H1 (cell line): ENCODE results near the gene ZSCAN21. TPM values are rescaled to one million over a fixed set of nuclear protein-coding genes. Genes with fewer than 3 reads are reported as not detected.

Experiments
- ASH2L ChIP-seq: fragments of 200-600, 300-600 bp; sonication (generic); IDR thresholded peaks from one replicate; pipeline ENCODE4 v1.7.1; 2017; ENCODE audit warnings: low read length
- ATF3 ChIP-seq: IDR thresholded peaks from 2 replicates; pipeline ENCODE4 v1.6.1; 2011; ENCODE audit warnings: low read depth, mild to moderate bottlenecking, low read length; ENCODE audit not compliant: insufficient read depth
- BACH1 ChIP-seq: IDR thresholded peaks from 2 replicates; pipeline ENCODE4 v1.6.1; 2012; ENCODE audit warnings: low read length, improper control_type of control experiment
- BRCA1 ChIP-seq: IDR thresholded peaks from 2 replicates; pipeline ENCODE4 v1.6.1; 2012; ENCODE audit warnings: low read depth, low read length, improper control_type of control experiment
- CHD1 ChIP-seq: IDR thresholded peaks from 2 replicates; pipeline ENCODE4 v1.6.1; 2012; ENCODE audit warnings: low read depth, low read length, improper control_type of control experiment
- CREB1 ChIP-seq: IDR thresholded peaks from 2 replicates; pipeline ENCODE4 v1.6.1; 2012; ENCODE audit warnings: inconsistent platforms
- EP300 ChIP-seq, 2 experiments: IDR thresholded peaks; 1 replicate in 1 of 2; 2 replicates in 1 of 2; pipeline ENCODE4 v1.6.1; 2011 to 2012; ENCODE audit warnings: low read depth in 2 of 2, low read length in 2 of 2, mild to moderate bottlenecking in 2 of 2, borderline replicate concordance in 1 of 2, inconsistent platforms in 1 of 2, moderate library complexity in 1 of 2
- GABPA ChIP-seq: IDR thresholded peaks from 2 replicates; pipeline ENCODE4 v1.6.1; 2011; ENCODE audit warnings: mild to moderate bottlenecking, low read length, moderate library complexity, borderline replicate concordance; ENCODE audit not compliant: insufficient read depth
- JUN ChIP-seq: IDR thresholded peaks from 2 replicates; pipeline ENCODE4 v1.6.1; 2011; ENCODE audit warnings: low read depth, mild to moderate bottlenecking, improper control_type of control experiment, low read length
- KDM1A ChIP-seq: fragments of 200-600, 300-600 bp; sonication (generic); IDR thresholded peaks from 2 replicates; pipeline ENCODE4 v1.7.1; 2016; ENCODE audit warnings: mild to moderate bottlenecking, low read length, borderline replicate concordance
- KDM5A ChIP-seq: fragments of 200-600 bp; IDR thresholded peaks from 2 replicates; pipeline ENCODE4 v1.7.1; 2012; ENCODE audit warnings: mild to moderate bottlenecking, low read length, inconsistent platforms, mixed read lengths
- MAFK ChIP-seq: IDR thresholded peaks from 2 replicates; pipeline ENCODE4 v1.6.1; 2012; ENCODE audit warnings: low read depth, mild to moderate bottlenecking, improper control_type of control experiment, low read length
- POLR2AphosphoS5 ChIP-seq: IDR thresholded peaks from 2 replicates; pipeline ENCODE4 v1.6.1; 2011; ENCODE audit warnings: low read depth, low read length
- RBBP5 ChIP-seq: IDR thresholded peaks from 2 replicates; pipeline ENCODE4 v1.7.1; 2012; ENCODE audit warnings: low read depth, mild to moderate bottlenecking, inconsistent platforms, low read length, moderate library complexity, borderline replicate concordance
- RFX5 ChIP-seq: IDR thresholded peaks from 2 replicates; pipeline ENCODE4 v1.6.1; 2011; ENCODE audit warnings: low read depth, low read length, improper control_type of control experiment, borderline replicate concordance
- RXRA ChIP-seq: IDR thresholded peaks from 2 replicates; pipeline ENCODE4 v1.6.1; 2011; ENCODE audit warnings: low read depth, mild to moderate bottlenecking, low read length, moderate library complexity; ENCODE audit not compliant: insufficient read depth
- SIN3A ChIP-seq, 2 experiments: IDR thresholded peaks in 1 of 2; conservative IDR thresholded peaks in 1 of 2; 2 replicates each; pipeline ENCODE4 v1.6.1; 2011 to 2012; ENCODE audit warnings: low read length in 2 of 2, improper control_type of control experiment in 1 of 2, low read depth in 1 of 2, mild to moderate bottlenecking in 1 of 2
- SIRT6 ChIP-seq: IDR thresholded peaks from one replicate; pipeline ENCODE4 v1.7.1; 2012; ENCODE audit warnings: low read length, inconsistent platforms
- SP1 ChIP-seq: IDR thresholded peaks from 2 replicates; pipeline ENCODE4 v1.6.1; 2011; ENCODE audit warnings: low read depth, low read length
- SP2 ChIP-seq: IDR thresholded peaks from 2 replicates; pipeline ENCODE4 v1.6.1; 2012; ENCODE audit warnings: mild to moderate bottlenecking, low read length, inconsistent platforms
- SUZ12 ChIP-seq: fragments of 200-600 bp; sonication (generic); IDR thresholded peaks from 2 replicates; pipeline ENCODE4 v1.6.1; 2012; ENCODE audit warnings: mild to moderate bottlenecking, inconsistent platforms, low read length, moderate library complexity, mixed read lengths
- TBP ChIP-seq: IDR thresholded peaks from 2 replicates; pipeline ENCODE4 v1.6.1; 2011; ENCODE audit warnings: low read depth, low read length, improper control_type of control experiment
- TEAD4 ChIP-seq: IDR thresholded peaks from 2 replicates; pipeline ENCODE4 v1.6.1; 2012; ENCODE audit warnings: low read depth, low read length, inconsistent platforms, mixed read lengths
- USF2 ChIP-seq: IDR thresholded peaks from 2 replicates; pipeline ENCODE4 v1.6.1; 2011; ENCODE audit warnings: low read length, improper control_type of control experiment
- polyA plus RNA-seq, 7 experiments: library from polyadenylated mRNA; depleted of rRNA in 3 of 7; stranded (reverse) in 5 of 7; unstranded in 2 of 7; fragments of >200 nt in 5 of 7; fragments of 200-250 nt in 2 of 7; gene quantifications; 1 replicate in 5 of 7; 2 replicates in 1 of 7; 4 replicates in 1 of 7; pipeline versions ENCODE4 v1.2.1 to v1.2.3, GENCODE V29; 2011 to 2013; ENCODE audit warnings: missing spikeins in 2 of 7, mixed read lengths in 2 of 7
- total RNA-seq: library from RNA; stranded (reverse); fragmentation: NEBNext Ultra II Directional; extraction: Animal tissue kit (Norgen Biotek cat#: 25700); gene quantifications from 2 replicates; pipeline ENCODE4 v1.2.1, GENCODE V29; 2021

ZSCAN21 gene
- total and polyA plus RNA-seq, 2 of the 8 experiments (the other 6 are each of a cell fraction or from before 2014, with no cell fraction given), result 15.4 to 26.1 TPM

DNA sequence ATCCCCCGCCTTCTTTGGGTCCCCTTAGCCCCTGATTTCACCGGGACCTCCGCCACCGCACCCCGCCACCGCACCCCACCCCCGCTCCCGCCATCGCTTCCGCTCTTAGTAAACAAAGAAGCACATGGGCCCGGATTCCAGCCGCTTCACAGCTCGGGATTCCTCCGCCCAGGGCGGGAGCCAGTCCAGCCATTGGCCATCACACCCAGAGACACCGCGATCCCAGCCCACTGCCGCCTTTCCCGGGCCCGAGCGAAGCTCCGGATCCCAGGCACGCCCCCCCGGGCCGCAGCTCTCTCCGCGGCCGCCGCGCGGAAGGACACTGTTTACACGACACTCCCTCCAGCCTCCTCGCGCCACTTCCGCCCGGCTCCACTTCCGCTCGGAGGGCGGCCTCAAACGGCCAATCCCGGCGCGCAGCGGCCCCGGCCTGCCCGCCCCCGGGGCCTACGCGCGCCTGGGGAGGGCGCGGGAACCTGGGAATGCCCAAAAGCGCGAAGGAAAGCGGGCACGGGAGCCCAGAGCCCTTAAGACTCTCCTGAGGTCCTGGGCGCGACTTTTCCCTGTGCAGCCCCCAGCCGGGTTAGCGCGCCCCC, 50.9 kb downstream of the ZSCAN21 start (continued):
- TF ChIP-seq KDM1A (no peak), USF2 (0 out of 2 replicates have a peak, but pooled peaks have one; percentile 26), RBBP5 (peak; percentile 41; the same call in 1 of the 2 replicates), TEAD4 (peak; percentile 81), SIRT6 (no peak), MAFK (no peak), ATF3 (no peak), GABPA (peak; percentile 88), TBP (peak; percentile 90), SIN3A (conservative IDR thresholded peaks at IDR 0.05 in 1 of 2, IDR thresholded peaks at IDR 0.05 in 1 of 2; ENCODE audit: low read depth in 1 of 2, low read length in 2 of 2) (peak; percentile 81 to 94; a peak in 2 of 4 replicates), BACH1 (no peak), SUZ12 (no peak), RFX5 (no peak; the same call in 1 of the 2 replicates), JUN (no peak), BRCA1 (no peak), KDM5A (peak; percentile 40), EP300 (IDR thresholded peaks at IDR 0.05; ENCODE audit: borderline replicate concordance in 1 of 2, low read depth in 2 of 2, low read length in 2 of 2) (no peak; a peak in 1 of 3 replicates), CREB1 (peak; percentile 73; the same call in 1 of the 2 replicates), SP1 (peak; percentile 24; the same call in 1 of the 2 replicates), CHD1 (no peak; the same call in 1 of the 2 replicates), ASH2L (peak; percentile 58), POLR2AphosphoS5 (peak; percentile 88), RXRA (no peak), SP2 (no peak)
